Panc1 (cell line): ENCODE measurements around the gene RASGEF1B. TPM values are rescaled to one million over a fixed set of nuclear protein-coding genes. Genes with fewer than 3 reads are reported as not detected.

Experiments
- ATAC-seq: fragments of 200-7000 bp; cut with Tn5 transposase; 2 replicates; pipeline ENCODE4 v1.9.1; 2020; ENCODE audit warnings: mild to moderate bottlenecking, moderate library complexity
- BruUV-seq: library from RNA; stranded (reverse); fragments of 400-500 nt; replicated peaks from 2 replicates; lab custom pipeline; 2021; lab: Mats Ljungman, UMichigan
- CTCF ChIA-PET: fragments of 300-600 bp; sonication (Branson Sonifier 250); formaldehyde crosslinking; loops from one replicate; lab custom pipeline; 2022; ENCODE audit warnings: antibody characterized with exemption; lab: Charles Lee
- POLR2A ChIA-PET: fragments of 300-600 bp; sonication (Branson Sonifier 250); formaldehyde crosslinking; loops from one replicate; lab custom pipeline; 2022; ENCODE audit warnings: antibody characterized with exemption; lab: Charles Lee
- DNase-seq: peaks from one replicate; pipeline ENCODE4 v3.0.0-alpha.2; 2010; ENCODE audit warnings: low read depth, low spot score
- H3K27ac ChIP-seq: 2 replicates; pipeline ENCODE4 v1.5.1; 2011; ENCODE audit warnings: mild to moderate bottlenecking, low read length, inconsistent platforms
- H3K27me3 ChIP-seq: fragments of 200-500 bp; sonication (Bioruptor generic); 2 replicates; pipeline ENCODE4 v1.6.0; 2014; ENCODE audit warnings: low read length, inconsistent platforms; ENCODE audit not compliant: control insufficient read depth, insufficient read depth
- H3K36me3 ChIP-seq: fragments of 200-500 bp; sonication (Bioruptor generic); 2 replicates; pipeline ENCODE4 v1.5.1; 2014; ENCODE audit warnings: inconsistent platforms, mild to moderate bottlenecking, low read length, moderate library complexity; ENCODE audit not compliant: control insufficient read depth, insufficient read depth
- H3K4me1 ChIP-seq: 2 replicates; pipeline ENCODE4 v1.5.1; 2011; ENCODE audit warnings: inconsistent platforms, mild to moderate bottlenecking, low read length, moderate library complexity; ENCODE audit not compliant: control insufficient read depth, insufficient read depth
- H3K4me3 ChIP-seq, 2 experiments: 2 replicates each; pipeline ENCODE4 v1.5.1; 2011 to 2012; ENCODE audit warnings: low read depth in 2 of 2, low read length in 2 of 2, mild to moderate bottlenecking in 2 of 2, inconsistent platforms in 1 of 2, moderate library complexity in 1 of 2
- H3K9me3 ChIP-seq: fragments of 200-500 bp; sonication (Bioruptor generic); 2 replicates; pipeline ENCODE4 v1.5.1; 2014; ENCODE audit warnings: low read depth, mild to moderate bottlenecking, inconsistent platforms, low read length, moderate library complexity; ENCODE audit not compliant: control insufficient read depth, insufficient read depth
- POLR2AphosphoS5 ChIP-seq: IDR thresholded peaks from 2 replicates; pipeline ENCODE4 v1.6.1; 2012; ENCODE audit warnings: mild to moderate bottlenecking, low read depth, low read length, moderate library complexity
- SIN3A ChIP-seq: IDR thresholded peaks from 2 replicates; pipeline ENCODE4 v1.6.1; 2012; ENCODE audit warnings: low read depth, mild to moderate bottlenecking, low read length, moderate library complexity, borderline replicate concordance; ENCODE audit not compliant: insufficient read depth
- TCF7L2 ChIP-seq: IDR thresholded peaks from 2 replicates; pipeline ENCODE4 v1.6.1; 2011; ENCODE audit warnings: mild to moderate bottlenecking, low read depth, low read length, inconsistent platforms
- in situ Hi-C: cut with HindIII; loops from 2 replicates; pipeline ENCODE4 v1.10.0; 2016; ENCODE audit warnings: low sequenced_read_pairs, low pct_unique_long_range_greater_than_20kb
- intact Hi-C: fragments of 100-400 bp; cut with micrococcal nuclease; formaldehyde crosslinking; loops from one replicate; pipeline ENCODE4 v1.10.0; 2022; ENCODE audit not compliant: unreplicated experiment
- total RNA-seq: library from RNA; stranded (reverse); gene quantifications from one replicate; pipeline ENCODE4 v1.2.1, GENCODE V29; 2021; ENCODE audit not compliant: unreplicated experiment
- TF ChIP-seq, protein P1 (sequence below), 2 experiments: IDR thresholded peaks; 2 replicates each; pipeline ENCODE4 v1.6.1; 2011 to 2012; ENCODE audit warnings: low read depth in 2 of 2, control low read depth in 1 of 2, low read length in 1 of 2, mild to moderate bottlenecking in 1 of 2, moderate library complexity in 1 of 2; ENCODE audit not compliant: insufficient read depth in 1 of 2
- TF ChIP-seq, protein P2 (sequence below): fragments of 450-650 bp; IDR thresholded peaks from 2 replicates; pipeline ENCODE4 v1.5.1; 2017; ENCODE audit warnings: mild to moderate bottlenecking

The RASGEF1B gene
- total RNA-seq, 1 experiment from 2014 or later: not detected

DNA sequence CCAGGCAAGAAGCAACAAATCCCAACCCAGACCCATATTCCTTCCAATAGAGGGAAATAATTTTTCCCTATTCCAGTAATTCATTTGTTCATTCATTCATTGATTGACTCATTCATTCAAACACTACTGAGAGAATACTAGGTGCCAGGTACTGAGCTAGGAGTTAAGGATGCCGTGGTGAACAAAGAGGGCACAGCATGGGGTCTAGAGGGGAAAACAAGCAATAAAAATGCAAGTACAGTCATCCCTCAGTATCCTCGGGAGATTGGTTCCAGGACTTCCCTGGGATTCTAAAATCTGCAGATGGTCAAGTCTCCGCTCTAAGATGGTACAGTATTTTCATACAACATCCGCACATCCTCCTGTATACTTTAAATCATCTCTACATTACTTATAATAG, 18.7 kb downstream of the RASGEF1B start:
- TF ChIP-seq, protein P1, sequence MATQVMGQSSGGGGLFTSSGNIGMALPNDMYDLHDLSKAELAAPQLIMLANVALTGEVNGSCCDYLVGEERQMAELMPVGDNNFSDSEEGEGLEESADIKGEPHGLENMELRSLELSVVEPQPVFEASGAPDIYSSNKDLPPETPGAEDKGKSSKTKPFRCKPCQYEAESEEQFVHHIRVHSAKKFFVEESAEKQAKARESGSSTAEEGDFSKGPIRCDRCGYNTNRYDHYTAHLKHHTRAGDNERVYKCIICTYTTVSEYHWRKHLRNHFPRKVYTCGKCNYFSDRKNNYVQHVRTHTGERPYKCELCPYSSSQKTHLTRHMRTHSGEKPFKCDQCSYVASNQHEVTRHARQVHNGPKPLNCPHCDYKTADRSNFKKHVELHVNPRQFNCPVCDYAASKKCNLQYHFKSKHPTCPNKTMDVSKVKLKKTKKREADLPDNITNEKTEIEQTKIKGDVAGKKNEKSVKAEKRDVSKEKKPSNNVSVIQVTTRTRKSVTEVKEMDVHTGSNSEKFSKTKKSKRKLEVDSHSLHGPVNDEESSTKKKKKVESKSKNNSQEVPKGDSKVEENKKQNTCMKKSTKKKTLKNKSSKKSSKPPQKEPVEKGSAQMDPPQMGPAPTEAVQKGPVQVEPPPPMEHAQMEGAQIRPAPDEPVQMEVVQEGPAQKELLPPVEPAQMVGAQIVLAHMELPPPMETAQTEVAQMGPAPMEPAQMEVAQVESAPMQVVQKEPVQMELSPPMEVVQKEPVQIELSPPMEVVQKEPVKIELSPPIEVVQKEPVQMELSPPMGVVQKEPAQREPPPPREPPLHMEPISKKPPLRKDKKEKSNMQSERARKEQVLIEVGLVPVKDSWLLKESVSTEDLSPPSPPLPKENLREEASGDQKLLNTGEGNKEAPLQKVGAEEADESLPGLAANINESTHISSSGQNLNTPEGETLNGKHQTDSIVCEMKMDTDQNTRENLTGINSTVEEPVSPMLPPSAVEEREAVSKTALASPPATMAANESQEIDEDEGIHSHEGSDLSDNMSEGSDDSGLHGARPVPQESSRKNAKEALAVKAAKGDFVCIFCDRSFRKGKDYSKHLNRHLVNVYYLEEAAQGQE (IDR thresholded peaks at IDR 0.05; ENCODE audit: insufficient read depth in 1 of 2, low read depth in 2 of 2, low read length in 1 of 2): no peak
- no peak for TF ChIP-seq SIN3A
- TF ChIP-seq, protein P2, sequence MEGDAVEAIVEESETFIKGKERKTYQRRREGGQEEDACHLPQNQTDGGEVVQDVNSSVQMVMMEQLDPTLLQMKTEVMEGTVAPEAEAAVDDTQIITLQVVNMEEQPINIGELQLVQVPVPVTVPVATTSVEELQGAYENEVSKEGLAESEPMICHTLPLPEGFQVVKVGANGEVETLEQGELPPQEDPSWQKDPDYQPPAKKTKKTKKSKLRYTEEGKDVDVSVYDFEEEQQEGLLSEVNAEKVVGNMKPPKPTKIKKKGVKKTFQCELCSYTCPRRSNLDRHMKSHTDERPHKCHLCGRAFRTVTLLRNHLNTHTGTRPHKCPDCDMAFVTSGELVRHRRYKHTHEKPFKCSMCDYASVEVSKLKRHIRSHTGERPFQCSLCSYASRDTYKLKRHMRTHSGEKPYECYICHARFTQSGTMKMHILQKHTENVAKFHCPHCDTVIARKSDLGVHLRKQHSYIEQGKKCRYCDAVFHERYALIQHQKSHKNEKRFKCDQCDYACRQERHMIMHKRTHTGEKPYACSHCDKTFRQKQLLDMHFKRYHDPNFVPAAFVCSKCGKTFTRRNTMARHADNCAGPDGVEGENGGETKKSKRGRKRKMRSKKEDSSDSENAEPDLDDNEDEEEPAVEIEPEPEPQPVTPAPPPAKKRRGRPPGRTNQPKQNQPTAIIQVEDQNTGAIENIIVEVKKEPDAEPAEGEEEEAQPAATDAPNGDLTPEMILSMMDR: no peak
- no peak for TF ChIP-seq POLR2AphosphoS5
- TF ChIP-seq TCF7L2: no peak
- DNase-seq: no peak
- no TSS peak for BruUV-seq
- Histone ChIP-seq H3K27ac (no peak overlapping the region), H3K27me3 (no peaks in the 10 kb centered on the region), H3K9me3 (no peaks in the 10 kb centered on the region), H3K36me3 (no peaks in the 10 kb centered on the region), H3K4me3 (no peak overlapping the region), H3K4me1 (no peaks in the 10 kb centered on the region)
- no peak for ATAC-seq
- POLR2A ChIA-PET: no interaction called here
- CTCF ChIA-PET: no interaction called here
- in situ Hi-C loops (no loop called here), intact Hi-C loops (no loop called here)

DNA sequence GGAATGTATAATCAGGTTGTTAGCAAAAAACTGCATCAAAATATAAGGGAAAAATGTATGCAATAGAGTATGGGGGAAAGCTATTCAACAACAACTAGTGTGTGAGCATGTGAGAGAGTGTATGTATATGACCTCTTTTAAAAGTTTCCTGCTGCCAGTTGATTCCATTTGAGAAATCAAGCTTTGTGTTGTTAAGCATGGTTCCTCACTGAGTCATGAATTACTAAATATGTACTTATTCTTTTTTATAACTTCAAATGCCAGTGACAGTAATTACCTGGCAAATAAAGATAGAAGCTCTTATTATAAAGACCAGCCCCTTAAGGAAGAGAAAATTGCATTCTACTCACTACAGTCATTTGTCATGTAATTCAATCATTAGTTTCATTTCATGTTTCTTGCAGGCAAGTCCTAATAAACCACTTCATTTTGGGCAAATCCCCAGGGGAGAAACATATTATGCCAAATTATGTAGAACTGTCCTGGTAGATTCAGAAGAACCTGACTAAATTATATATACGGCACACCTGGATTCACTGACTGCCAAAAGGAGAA, 19.2 kb downstream of the RASGEF1B start:
- no peaks in the 10 kb centered on the region for H3K4me1 ChIP-seq
- POLR2A ChIA-PET: no interaction called here
- H3K27ac ChIP-seq: no peak overlapping the region
- no peaks in the 10 kb centered on the region for H3K36me3 ChIP-seq
- no peaks in the 10 kb centered on the region for H3K27me3 ChIP-seq
- no peak for TF ChIP-seq TCF7L2
- no peak for TF ChIP-seq POLR2AphosphoS5
- TF ChIP-seq SIN3A: no peak
- TF ChIP-seq, protein P2: no peak
- TF ChIP-seq, protein P1 (IDR thresholded peaks at IDR 0.05; ENCODE audit: insufficient read depth in 1 of 2, low read depth in 2 of 2, low read length in 1 of 2): no peak
- intact Hi-C loops (no loop called here), in situ Hi-C loops (no loop called here)
- BruUV-seq: no TSS peak
- DNase-seq: no peak
- H3K4me3 ChIP-seq: no peak overlapping the region
- H3K9me3 ChIP-seq: no peaks in the 10 kb centered on the region
- ATAC-seq: no peak
- CTCF ChIA-PET: no interaction called here
